MM.1S (cell line): ENCODE results near the gene FYCO1.

ENCODE experiments used
- DNase-seq: peaks from one replicate; pipeline ENCODE4 v3.0.0-alpha.2; 2015
- H2AFZ ChIP-seq: fragments of 300-600 bp; sonication (generic); 2 replicates; pipeline ENCODE4 v1.6.0; 2016; ENCODE audit warnings: antibody characterized with exemption, low read length
- H3F3A ChIP-seq: fragments of 300-600 bp; sonication (generic); 2 replicates; pipeline ENCODE4 v1.6.1; 2016; ENCODE audit warnings: mild to moderate bottlenecking, antibody characterized with exemption, low read length, moderate library complexity, mixed read lengths; ENCODE audit not compliant: insufficient read depth
- H3K27ac ChIP-seq: fragments of 300-600 bp; sonication (generic); 2 replicates; pipeline ENCODE4 v1.5.1; 2016; ENCODE audit warnings: mild to moderate bottlenecking, low read length
- H3K27me3 ChIP-seq: fragments of 300-600 bp; sonication (generic); replicated peaks from 2 replicates; pipeline ENCODE4 v1.6.0; 2016; ENCODE audit warnings: low read length; ENCODE audit not compliant: insufficient read depth
- H3K36me3 ChIP-seq: fragments of 300-600 bp; sonication (generic); replicated peaks from 2 replicates; pipeline ENCODE4 v1.6.1; 2016; ENCODE audit warnings: mild to moderate bottlenecking, low read length, mixed read lengths; ENCODE audit not compliant: insufficient read depth
- H3K4me1 ChIP-seq: fragments of 300-600 bp; sonication (generic); 2 replicates; pipeline ENCODE4 v1.6.1; 2016; ENCODE audit warnings: low read length, mixed read lengths
- H3K4me2 ChIP-seq: fragments of 300-600 bp; sonication (generic); 2 replicates; pipeline ENCODE4 v1.6.0; 2016; ENCODE audit warnings: low read depth, low read length
- H3K4me3 ChIP-seq: fragments of 300-600 bp; sonication (generic); 2 replicates; pipeline ENCODE4 v1.5.1; 2016; ENCODE audit warnings: low read length, mixed read lengths
- H3K79me2 ChIP-seq: fragments of 300-600 bp; sonication (generic); 2 replicates; pipeline ENCODE4 v1.6.1; 2016; ENCODE audit warnings: mixed run types, low read length, mixed read lengths
- H3K9ac ChIP-seq: fragments of 300-600 bp; sonication (generic); 2 replicates; pipeline ENCODE4 v1.6.1; 2016; ENCODE audit warnings: low read length, mixed read lengths
- H3K9me2 ChIP-seq: fragments of 300-600 bp; sonication (generic); replicated peaks from 2 replicates; pipeline ENCODE4 v1.6.1; 2016; ENCODE audit warnings: mild to moderate bottlenecking, low read length, mixed read lengths; ENCODE audit not compliant: insufficient read depth
- H3K9me3 ChIP-seq: fragments of 300-600 bp; sonication (generic); replicated peaks from 2 replicates; pipeline ENCODE4 v1.6.1; 2016; ENCODE audit warnings: mild to moderate bottlenecking, low read length, mixed read lengths; ENCODE audit not compliant: insufficient read depth
- H4K20me1 ChIP-seq: fragments of 300-600 bp; sonication (generic); 2 replicates; pipeline ENCODE4 v1.6.1; 2016; ENCODE audit warnings: mild to moderate bottlenecking, low read length, moderate library complexity, mixed read lengths; ENCODE audit not compliant: insufficient read depth
- EZH2 ChIP-seq: fragments of 300-600 bp; sonication (generic); optimal IDR thresholded peaks from 2 replicates; pipeline ENCODE3; 2017; ENCODE audit warnings: low read depth, mild to moderate bottlenecking, antibody characterized with exemption, low read length, mixed read lengths
- EZH2phosphoT487 ChIP-seq: fragments of 300-600 bp; sonication (generic); IDR thresholded peaks from 2 replicates; pipeline ENCODE4 v1.6.1; 2018; ENCODE audit warnings: antibody characterized with exemption, low read length
- TF ChIP-seq, protein P1 (sequence below): fragments of 300-600 bp; sonication (generic); IDR thresholded peaks from 2 replicates; pipeline ENCODE4 v1.5.1; 2016; ENCODE audit warnings: antibody characterized with exemption, low read length, mixed read lengths

Gene FYCO1

DNA sequence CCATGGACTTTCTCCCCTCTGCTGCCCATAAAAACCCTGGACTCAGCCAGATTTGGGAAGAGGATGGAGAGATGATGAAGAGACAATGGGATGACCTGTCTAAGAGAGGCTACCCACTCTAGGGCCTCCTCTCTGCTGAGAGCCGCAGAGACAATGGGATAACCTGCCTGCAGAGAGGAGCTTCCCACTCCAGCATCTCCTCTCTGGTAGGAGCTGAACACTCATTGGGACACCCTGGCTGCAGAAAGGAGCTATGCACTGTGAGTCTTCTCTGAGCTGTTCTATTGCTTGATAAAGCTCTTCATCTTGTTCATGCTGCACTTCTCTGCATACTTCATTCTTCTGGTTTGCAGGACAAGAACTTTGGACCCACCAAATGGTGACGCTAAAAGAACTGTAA, 36.1 kb upstream of the FYCO1 start:
- H3F3A ChIP-seq = peaks cover 11% of the 10 kb centered on the region
- H2AFZ ChIP-seq = no peak overlapping the region
- H3K4me2 ChIP-seq = no peak overlapping the region
- no peaks in the 10 kb centered on the region for H4K20me1 ChIP-seq
- DNase-seq = no peak
- H3K4me3 ChIP-seq = no peak overlapping the region
- H3K27ac ChIP-seq = no peak overlapping the region
- TF ChIP-seq EZH2phosphoT487 (no peak), EZH2 (no peak)
- TF ChIP-seq, protein P1, sequence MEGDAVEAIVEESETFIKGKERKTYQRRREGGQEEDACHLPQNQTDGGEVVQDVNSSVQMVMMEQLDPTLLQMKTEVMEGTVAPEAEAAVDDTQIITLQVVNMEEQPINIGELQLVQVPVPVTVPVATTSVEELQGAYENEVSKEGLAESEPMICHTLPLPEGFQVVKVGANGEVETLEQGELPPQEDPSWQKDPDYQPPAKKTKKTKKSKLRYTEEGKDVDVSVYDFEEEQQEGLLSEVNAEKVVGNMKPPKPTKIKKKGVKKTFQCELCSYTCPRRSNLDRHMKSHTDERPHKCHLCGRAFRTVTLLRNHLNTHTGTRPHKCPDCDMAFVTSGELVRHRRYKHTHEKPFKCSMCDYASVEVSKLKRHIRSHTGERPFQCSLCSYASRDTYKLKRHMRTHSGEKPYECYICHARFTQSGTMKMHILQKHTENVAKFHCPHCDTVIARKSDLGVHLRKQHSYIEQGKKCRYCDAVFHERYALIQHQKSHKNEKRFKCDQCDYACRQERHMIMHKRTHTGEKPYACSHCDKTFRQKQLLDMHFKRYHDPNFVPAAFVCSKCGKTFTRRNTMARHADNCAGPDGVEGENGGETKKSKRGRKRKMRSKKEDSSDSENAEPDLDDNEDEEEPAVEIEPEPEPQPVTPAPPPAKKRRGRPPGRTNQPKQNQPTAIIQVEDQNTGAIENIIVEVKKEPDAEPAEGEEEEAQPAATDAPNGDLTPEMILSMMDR = no peak
- H3K4me1 ChIP-seq = peaks cover 22% of the 10 kb centered on the region
- H3K9me2 ChIP-seq = no peaks in the 10 kb centered on the region
- no peaks in the 10 kb centered on the region for H3K79me2 ChIP-seq
- no peaks in the 10 kb centered on the region for H3K9me3 ChIP-seq
- H3K27me3 ChIP-seq = no peaks in the 10 kb centered on the region
- H3K9ac ChIP-seq = no peak overlapping the region
- H3K36me3 ChIP-seq = no peaks in the 10 kb centered on the region

DNA sequence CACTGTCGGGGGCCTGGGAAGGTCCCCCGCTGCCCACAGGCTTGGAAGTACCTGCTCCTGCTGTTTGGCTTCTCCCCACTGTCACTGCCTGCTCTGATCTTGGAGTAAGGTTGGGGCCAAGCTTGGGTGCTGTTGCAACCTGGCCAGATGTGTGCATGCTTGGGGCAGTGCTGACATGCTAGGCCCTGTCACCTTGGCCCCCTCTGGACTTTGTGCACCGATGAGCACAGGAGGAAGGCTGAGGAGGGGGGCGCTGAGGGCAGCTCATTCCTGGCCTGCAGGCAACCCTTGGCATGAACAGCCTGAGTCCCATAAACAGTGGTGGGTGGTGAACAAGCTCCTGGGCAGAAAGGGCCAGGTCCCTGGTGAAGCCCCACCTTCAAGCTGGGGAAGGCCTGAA, 35.6 kb upstream of the FYCO1 start:
- Histone ChIP-seq H2AFZ (no peak overlapping the region), H3K79me2 (no peaks in the 10 kb centered on the region), H3K27me3 (no peaks in the 10 kb centered on the region), H3K4me2 (no peak overlapping the region), H3F3A (peaks cover 11% of the 10 kb centered on the region), H3K4me3 (no peak overlapping the region), H3K9ac (no peak overlapping the region), H3K27ac (no peak overlapping the region), H4K20me1 (no peaks in the 10 kb centered on the region), H3K36me3 (no peaks in the 10 kb centered on the region), H3K9me2 (no peaks in the 10 kb centered on the region), H3K9me3 (no peaks in the 10 kb centered on the region), H3K4me1 (peaks cover 22% of the 10 kb centered on the region)
- TF ChIP-seq EZH2phosphoT487 (no peak), EZH2 (no peak)
- TF ChIP-seq, protein P1 = no peak
- DNase-seq = no peak

DNA sequence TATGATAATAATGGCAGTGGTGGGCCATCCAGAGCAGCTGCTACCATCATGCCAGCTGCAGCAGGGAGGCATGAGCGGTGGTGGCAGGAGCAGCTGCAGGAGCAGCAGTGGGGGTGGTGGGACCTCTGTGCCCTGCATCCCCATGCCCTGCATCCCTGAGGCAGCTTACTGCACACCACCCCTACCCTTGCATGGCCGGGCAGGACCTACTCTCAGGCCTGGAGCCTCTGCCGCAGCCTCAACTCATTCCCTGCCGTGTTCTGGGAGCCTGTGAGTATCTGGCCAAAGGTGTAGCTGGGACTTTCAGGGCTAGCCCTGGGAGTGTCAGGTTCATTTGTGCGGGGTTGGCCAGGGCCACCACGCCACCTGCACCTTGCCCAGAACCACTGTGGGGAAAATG, 35.0 kb upstream of the FYCO1 start:
- Histone ChIP-seq H3K9me3 (no peaks in the 10 kb centered on the region), H3K4me1 (peaks cover 22% of the 10 kb centered on the region), H3K79me2 (0 out of 2 replicates have a peak, but pooled peaks cover 5% of the 10 kb centered on the region), H3K36me3 (no peaks in the 10 kb centered on the region), H3K4me3 (no peak overlapping the region), H3K27me3 (no peaks in the 10 kb centered on the region), H2AFZ (no peak overlapping the region), H3K4me2 (no peak overlapping the region), H3K27ac (no peak overlapping the region), H3K9ac (no peak overlapping the region), H4K20me1 (no peaks in the 10 kb centered on the region), H3K9me2 (no peaks in the 10 kb centered on the region), H3F3A (peaks cover 11% of the 10 kb centered on the region)
- DNase-seq = no peak
- no peak for TF ChIP-seq EZH2
- no peak for TF ChIP-seq EZH2phosphoT487
- TF ChIP-seq, protein P1 = no peak
